Neuronal stem cell (in vitro differentiated cells): Measurements from ENCODE around the gene CTNNBL1.
"Not testable (repeated sequence)": the region's sequence is repeated elsewhere in the genome, so short reads cannot be mapped to it uniquely, and the experiment has no call there.

Experiments
- DNase-seq: peaks from one replicate; pipeline ENCODE4 v3.0.0-alpha.2; 2013; ENCODE audit warnings: low spot score
- H2AFZ ChIP-seq: one replicate; pipeline ENCODE4 v1.6.1; 2013; ENCODE audit warnings: mild to moderate bottlenecking, low read length, inconsistent platforms
- H2AK5ac ChIP-seq: 2 replicates; pipeline ENCODE4 v1.6.1; 2013; ENCODE audit warnings: low read depth, mild to moderate bottlenecking, inconsistent platforms, low read length, moderate library complexity, mixed read lengths
- H2BK120ac ChIP-seq: 2 replicates; pipeline ENCODE4 v1.6.1; 2013; ENCODE audit warnings: low read depth, mild to moderate bottlenecking, inconsistent platforms, low read length, moderate library complexity, mixed read lengths
- H2BK12ac ChIP-seq: one replicate; pipeline ENCODE4 v1.6.1; 2013; ENCODE audit warnings: low read length, inconsistent platforms
- H2BK15ac ChIP-seq: 2 replicates; pipeline ENCODE4 v1.6.1; 2013; ENCODE audit warnings: mild to moderate bottlenecking, low read length, inconsistent platforms, mixed read lengths
- H2BK5ac ChIP-seq: one replicate; pipeline ENCODE4 v1.6.1; 2013; ENCODE audit warnings: inconsistent platforms, mild to moderate bottlenecking, low read length, moderate library complexity
- H3K14ac ChIP-seq: one replicate; pipeline ENCODE4 v1.6.1; 2013; ENCODE audit warnings: low read length, inconsistent platforms
- H3K18ac ChIP-seq: 2 replicates; pipeline ENCODE4 v1.6.1; 2013; ENCODE audit warnings: low read length, inconsistent platforms
- H3K23ac ChIP-seq: 2 replicates; pipeline ENCODE4 v1.6.1; 2013; ENCODE audit warnings: low read depth, mild to moderate bottlenecking, mixed read lengths, low read length, inconsistent platforms; ENCODE audit not compliant: poor library complexity
- H3K27ac ChIP-seq: replicated peaks from 3 replicates; pipeline ENCODE4 v1.5.1; 2013; ENCODE audit warnings: low read length, inconsistent platforms
- H3K27me3 ChIP-seq, 3 experiments: 2 replicates each; pipeline ENCODE4 v1.6.1; 2013; ENCODE audit warnings: low read length in 3 of 3, mild to moderate bottlenecking in 2 of 3, inconsistent platforms in 1 of 3, low read depth in 1 of 3, mixed read lengths in 1 of 3, moderate library complexity in 1 of 3; ENCODE audit not compliant: control insufficient read depth in 3 of 3, insufficient read depth in 3 of 3
- H3K36me3 ChIP-seq, 2 donors: replicated peaks in 1 of 2; 2 replicates each; pipeline ENCODE4 v1.6.1; 2013; ENCODE audit warnings: low read length in 2 of 2; ENCODE audit not compliant: control insufficient read depth in 2 of 2, insufficient read depth in 2 of 2
- H3K4ac ChIP-seq: 2 replicates; pipeline ENCODE4 v1.6.1; 2013; ENCODE audit warnings: inconsistent platforms, mild to moderate bottlenecking, low read length, moderate library complexity
- H3K4me1 ChIP-seq, 2 donors: 1 replicate in 1 of 2; 2 replicates in 1 of 2; pipeline ENCODE4 v1.6.1; 2013; ENCODE audit warnings: low read length in 2 of 2, low read depth in 1 of 2; ENCODE audit not compliant: control insufficient read depth in 2 of 2, insufficient read depth in 1 of 2
- H3K4me2 ChIP-seq: one replicate; pipeline ENCODE4 v1.6.1; 2013; ENCODE audit warnings: mild to moderate bottlenecking, low read length, inconsistent platforms; ENCODE audit not compliant: insufficient read depth, poor library complexity, severe bottlenecking
- H3K4me3 ChIP-seq, 2 donors: 2 replicates each; pipeline ENCODE4 v1.5.1; 2013; ENCODE audit warnings: low read length in 2 of 2, mild to moderate bottlenecking in 2 of 2, inconsistent platforms in 1 of 2, moderate library complexity in 1 of 2
- H3K79me1 ChIP-seq: one replicate; pipeline ENCODE4 v1.6.1; 2013; ENCODE audit warnings: low read depth, mild to moderate bottlenecking, inconsistent platforms, low read length, moderate library complexity
- H3K9ac ChIP-seq: one replicate; pipeline ENCODE4 v1.6.1; 2013; ENCODE audit warnings: mild to moderate bottlenecking, low read depth, low read length, inconsistent platforms; ENCODE audit not compliant: poor library complexity
- H3K9me3 ChIP-seq, 2 donors: replicated peaks in 1 of 2; 2 replicates each; pipeline versions ENCODE3 to v1.6.1; 2013; ENCODE audit warnings: low read length in 2 of 2, mild to moderate bottlenecking in 2 of 2, inconsistent platforms in 1 of 2, low read depth in 1 of 2, mixed read lengths in 1 of 2, moderate library complexity in 1 of 2; ENCODE audit not compliant: control insufficient read depth in 2 of 2, insufficient read depth in 1 of 2
- H4K8ac ChIP-seq: one replicate; pipeline ENCODE4 v1.6.1; 2013; ENCODE audit warnings: low read depth, mild to moderate bottlenecking, inconsistent platforms, low read length, moderate library complexity
- H4K91ac ChIP-seq: one replicate; pipeline ENCODE4 v1.6.1; 2013; ENCODE audit warnings: low read length, low read depth, mild to moderate bottlenecking, inconsistent platforms; ENCODE audit not compliant: poor library complexity
- WGBS, 2 donors: extraction: QIAGEN DNeasy Blood & Tissue Kit; methylation state at CpG; one replicate each; pipeline ENCODE4 v1.1.7; 2013; ENCODE audit warnings: missing lambda C conversion rate in 2 of 2, mixed read lengths in 1 of 2; ENCODE audit not compliant: insufficient read length in 2 of 2, insufficient replicate concordance in 1 of 2; ENCODE audit errors: extremely low coverage in 2 of 2; 5-methylcytosine and 5-hydroxymethylcytosine counted together

The CTNNBL1 gene

GRCh38 chr20:37677969-37678861 is 15.6 kb upstream of the CTNNBL1 start:
- Histone ChIP-seq H3K4me3 (no peak overlapping the region), H3K9ac (no peak overlapping the region), H2AK5ac (no peak overlapping the region), H3K27ac (no peak overlapping the region), H3K79me1 (no peaks in the 10 kb centered on the region), H3K27me3 (peaks cover 0 to 33% (median 0%) of the 10 kb centered on the region in 3 experiments), H2BK15ac (no peak overlapping the region), H2AFZ (no peak overlapping the region), H3K18ac (peak overlapping the region; percentile 36), H4K91ac (no peak overlapping the region), H2BK12ac (no peak overlapping the region), H2BK120ac (no peak overlapping the region), H4K8ac (no peak overlapping the region), H3K4ac (no peak overlapping the region), H3K4me1 (peaks cover 4 to 9% of the 10 kb centered on the region in 2 donors), H3K4me2 (no peak overlapping the region), H3K9me3 (no peaks in the 10 kb centered on the region), H3K23ac (no peak overlapping the region), H3K14ac (peak overlapping the region; percentile 39), H3K36me3 (no peaks in the 10 kb centered on the region), H2BK5ac (no peak overlapping the region)
- WGBS, 2 donors = no CpG with 5 or more reads among the region's 11 CpGs
- DNase-seq = no peak

GRCh38 chr20:37679751-37680150 is 14.1 kb upstream of the CTNNBL1 start:
- not testable (repeated sequence) for H2AK5ac ChIP-seq, H2BK12ac ChIP-seq, H3K18ac ChIP-seq, H2AFZ ChIP-seq, H2BK5ac ChIP-seq, H2BK120ac ChIP-seq, H3K14ac ChIP-seq, H3K4ac ChIP-seq, H3K9me3 ChIP-seq, H3K9ac ChIP-seq, H3K4me1 ChIP-seq, H3K79me1 ChIP-seq, DNase-seq, H3K4me2 ChIP-seq, H4K8ac ChIP-seq, H2BK15ac ChIP-seq, H3K4me3 ChIP-seq, H4K91ac ChIP-seq, H3K36me3 ChIP-seq, H3K27ac ChIP-seq, H3K23ac ChIP-seq
- peaks cover 0 to 27% (median 0%) of the 10 kb centered on the region in 3 experiments for H3K27me3 ChIP-seq
- WGBS, 2 donors = no CpG with 5 or more reads among the region's 4 CpGs

- no peak for DNase-seq
- no peak overlapping the region for H3K9ac ChIP-seq
- no peak overlapping the region for H2BK15ac ChIP-seq
- peaks cover 4 to 9% of the 10 kb centered on the region in 2 donors for H3K4me1 ChIP-seq
- H2BK12ac ChIP-seq = no peak overlapping the region
- no peak overlapping the region for H3K4me3 ChIP-seq
- no peak overlapping the region for H4K91ac ChIP-seq
- no peak overlapping the region for H3K4me2 ChIP-seq
- no peak overlapping the region for H3K27ac ChIP-seq
- H3K18ac ChIP-seq = no peak overlapping the region
- no peaks in the 10 kb centered on the region for H3K36me3 ChIP-seq
- no peak overlapping the region for H3K14ac ChIP-seq
- H3K4ac ChIP-seq = no peak overlapping the region
- no peak overlapping the region for H2BK5ac ChIP-seq
- no peak overlapping the region for H3K23ac ChIP-seq
- no peak overlapping the region for H2AFZ ChIP-seq
- H3K79me1 ChIP-seq = no peaks in the 10 kb centered on the region
- H2AK5ac ChIP-seq = no peak overlapping the region
- no CpG with 5 or more reads among the region's 3 CpGs for WGBS, 2 donors
- peaks cover 0 to 27% (median 0%) of the 10 kb centered on the region in 3 experiments for H3K27me3 ChIP-seq
- no peak overlapping the region for H2BK120ac ChIP-seq
- no peak overlapping the region for H4K8ac ChIP-seq
- no peaks in the 10 kb centered on the region for H3K9me3 ChIP-seq
These were observed 13.4 kb upstream of the CTNNBL1 start for GRCh38 chr20:37680420-37680819.

GRCh38 chr20:37681384-37682112 is 12.3 kb upstream of the CTNNBL1 start:
- WGBS, 2 donors = no CpG with 5 or more reads among the region's 10 CpGs
- Histone ChIP-seq H3K14ac (no peak overlapping the region), H2BK120ac (no peak overlapping the region), H3K27me3 (peaks cover 0 to 21% (median 0%) of the 10 kb centered on the region in 3 experiments), H2BK5ac (no peak overlapping the region), H3K79me1 (no peaks in the 10 kb centered on the region), H3K18ac (no peak overlapping the region), H3K4ac (no peak overlapping the region), H2AK5ac (no peak overlapping the region), H3K36me3 (no peaks in the 10 kb centered on the region), H3K9ac (no peak overlapping the region), H2BK15ac (no peak overlapping the region), H4K91ac (no peak overlapping the region), H3K27ac (no peak overlapping the region), H2AFZ (peak overlapping the region; percentile 71), H3K4me1 (peaks cover 2 to 9% of the 10 kb centered on the region in 2 donors), H3K4me2 (no peak overlapping the region), H3K4me3 (no peak overlapping the region), H2BK12ac (no peak overlapping the region), H3K9me3 (no peaks in the 10 kb centered on the region), H3K23ac (no peak overlapping the region), H4K8ac (no peak overlapping the region)
- DNase-seq = no peak
